SU-DHL-6 (cell line): ENCODE results near the gene FYTTD1.
A peak's percentile ranks its signal among the peaks of the same experiment; 100 is the strongest.

Experiments
- H2AFZ ChIP-seq: fragments of 200-600 bp; sonication (generic); 2 replicates; pipeline ENCODE4 v1.6.1; 2014; ENCODE audit warnings: low read depth, mild to moderate bottlenecking, moderate library complexity, mixed read lengths, antibody characterized with exemption, low read length; ENCODE audit not compliant: severe bottlenecking
- H3F3A ChIP-seq: fragments of 200-600 bp; shearing (Covaris generic); 2 replicates; pipeline ENCODE4 v1.6.0; 2016; ENCODE audit warnings: antibody characterized with exemption, mild to moderate bottlenecking; ENCODE audit not compliant: insufficient read depth
- H3K27ac ChIP-seq: fragments of 200-600 bp; sonication (generic); 2 replicates; pipeline ENCODE4 v1.5.1; 2016; ENCODE audit warnings: low read depth, mild to moderate bottlenecking, low read length, moderate library complexity, mixed read lengths
- H3K27me3 ChIP-seq: fragments of 200-600 bp; sonication (generic), shearing (Covaris generic); 2 replicates; pipeline ENCODE4 v1.6.0; 2014; ENCODE audit warnings: mild to moderate bottlenecking, low read length
- H3K36me3 ChIP-seq: fragments of 200-600 bp; sonication (generic); 2 replicates; pipeline ENCODE4 v1.6.1; 2014; ENCODE audit warnings: mild to moderate bottlenecking, low read length, mixed read lengths
- H3K4me2 ChIP-seq: fragments of 300-600, 200-600 bp; shearing (Covaris generic), sonication (generic); 2 replicates; pipeline ENCODE4 v1.6.0; 2014; ENCODE audit warnings: low read length, low read depth, mild to moderate bottlenecking; ENCODE audit not compliant: poor library complexity, severe bottlenecking
- H3K4me3 ChIP-seq: fragments of 200-600 bp; sonication (generic); 2 replicates; pipeline ENCODE4 v1.5.1; 2014; ENCODE audit warnings: antibody characterized with exemption, low read length, mild to moderate bottlenecking, mixed read lengths; ENCODE audit not compliant: insufficient read depth, poor library complexity, severe bottlenecking
- H3K79me2 ChIP-seq: fragments of 200-600 bp; sonication (generic); 2 replicates; pipeline ENCODE4 v1.6.1; 2014; ENCODE audit warnings: mild to moderate bottlenecking, low read length, moderate library complexity; ENCODE audit not compliant: insufficient read depth
- H3K9ac ChIP-seq: fragments of 200-600 bp; sonication (generic); 2 replicates; pipeline ENCODE4 v1.7.0; 2014; ENCODE audit warnings: mild to moderate bottlenecking, low read length
- H3K9me2 ChIP-seq: fragments of 200-600 bp; sonication (generic); replicated peaks from 2 replicates; pipeline ENCODE4 v1.6.1; 2014; ENCODE audit warnings: low read length; ENCODE audit not compliant: insufficient read depth
- H3K9me3 ChIP-seq: fragments of 200-600 bp; sonication (generic); 2 replicates; pipeline ENCODE4 v1.6.1; 2014; ENCODE audit warnings: low read length, mixed read lengths; ENCODE audit not compliant: insufficient read depth
- H4K20me1 ChIP-seq: fragments of 200-600 bp; sonication (generic); 2 replicates; pipeline ENCODE4 v1.6.1; 2014; ENCODE audit warnings: low read depth, mild to moderate bottlenecking, antibody characterized with exemption, low read length, moderate library complexity, mixed read lengths
- EZH2phosphoT487 ChIP-seq: fragments of 200-600 bp; sonication (generic), shearing (Covaris generic); conservative IDR thresholded peaks from 2 replicates; pipeline ENCODE4 v1.6.1; 2018; ENCODE audit warnings: mild to moderate bottlenecking, antibody characterized with exemption, low read length, moderate library complexity, mixed read lengths
- TF ChIP-seq, protein P1 (sequence below): fragments of 200-600 bp; sonication (generic); IDR thresholded peaks from one replicate; pipeline ENCODE4 v1.5.1; 2017; ENCODE audit warnings: antibody characterized with exemption, mild to moderate bottlenecking, low read length, moderate library complexity; ENCODE audit not compliant: insufficient read depth, poor library complexity, severe bottlenecking

The FYTTD1 gene

GRCh38 chr3:197746209-197746608, 3.5 kb upstream of the FYTTD1 start:
- Histone ChIP-seq H3K9me2 (no peaks in the 10 kb centered on the region), H3K4me3 (no peak overlapping the region), H4K20me1 (no peaks in the 10 kb centered on the region), H3K9me3 (no peaks in the 10 kb centered on the region), H2AFZ (no peak overlapping the region), H3K27me3 (no peaks in the 10 kb centered on the region), H3K9ac (no peak overlapping the region), H3K79me2 (no peaks in the 10 kb centered on the region), H3K36me3 (no peaks in the 10 kb centered on the region), H3K4me2 (no peak overlapping the region), H3K27ac (no peak overlapping the region), H3F3A (peaks cover 28% of the 10 kb centered on the region)
- TF ChIP-seq EZH2phosphoT487, result no peak
- TF ChIP-seq, protein P1, sequence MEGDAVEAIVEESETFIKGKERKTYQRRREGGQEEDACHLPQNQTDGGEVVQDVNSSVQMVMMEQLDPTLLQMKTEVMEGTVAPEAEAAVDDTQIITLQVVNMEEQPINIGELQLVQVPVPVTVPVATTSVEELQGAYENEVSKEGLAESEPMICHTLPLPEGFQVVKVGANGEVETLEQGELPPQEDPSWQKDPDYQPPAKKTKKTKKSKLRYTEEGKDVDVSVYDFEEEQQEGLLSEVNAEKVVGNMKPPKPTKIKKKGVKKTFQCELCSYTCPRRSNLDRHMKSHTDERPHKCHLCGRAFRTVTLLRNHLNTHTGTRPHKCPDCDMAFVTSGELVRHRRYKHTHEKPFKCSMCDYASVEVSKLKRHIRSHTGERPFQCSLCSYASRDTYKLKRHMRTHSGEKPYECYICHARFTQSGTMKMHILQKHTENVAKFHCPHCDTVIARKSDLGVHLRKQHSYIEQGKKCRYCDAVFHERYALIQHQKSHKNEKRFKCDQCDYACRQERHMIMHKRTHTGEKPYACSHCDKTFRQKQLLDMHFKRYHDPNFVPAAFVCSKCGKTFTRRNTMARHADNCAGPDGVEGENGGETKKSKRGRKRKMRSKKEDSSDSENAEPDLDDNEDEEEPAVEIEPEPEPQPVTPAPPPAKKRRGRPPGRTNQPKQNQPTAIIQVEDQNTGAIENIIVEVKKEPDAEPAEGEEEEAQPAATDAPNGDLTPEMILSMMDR, result no peak

DNA sequence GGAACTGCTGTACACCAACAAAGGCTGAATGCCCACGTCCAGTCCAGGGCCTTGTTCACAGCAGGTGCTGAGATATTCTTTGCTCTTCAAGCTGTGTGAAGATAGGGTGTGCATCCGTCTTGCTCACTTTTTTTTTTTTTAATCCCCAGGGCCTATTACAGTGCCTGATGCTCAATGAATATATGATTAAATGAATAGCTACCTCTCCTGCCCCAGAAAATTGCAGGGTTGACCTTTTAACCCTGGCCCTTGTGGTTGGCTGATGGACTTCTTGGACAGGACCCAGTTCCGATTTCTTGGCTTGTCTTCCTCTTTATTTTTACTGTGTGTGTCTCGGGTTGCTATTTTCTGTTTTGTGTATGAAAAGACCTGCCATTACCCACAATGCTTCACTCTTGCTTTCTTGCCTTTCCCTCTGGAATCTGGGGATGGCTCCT, 2.9 kb upstream of the FYTTD1 start:
- Histone ChIP-seq H3K79me2 (no peaks in the 10 kb centered on the region), H3K4me3 (no peak overlapping the region), H2AFZ (no peak overlapping the region), H3F3A (peaks cover 28% of the 10 kb centered on the region), H3K27me3 (no peaks in the 10 kb centered on the region), H4K20me1 (no peaks in the 10 kb centered on the region), H3K4me2 (no peak overlapping the region), H3K36me3 (no peaks in the 10 kb centered on the region), H3K27ac (no peak overlapping the region), H3K9ac (no peak overlapping the region), H3K9me3 (no peaks in the 10 kb centered on the region), H3K9me2 (no peaks in the 10 kb centered on the region)
- TF ChIP-seq, protein P1, result no peak
- no peak for TF ChIP-seq EZH2phosphoT487

DNA sequence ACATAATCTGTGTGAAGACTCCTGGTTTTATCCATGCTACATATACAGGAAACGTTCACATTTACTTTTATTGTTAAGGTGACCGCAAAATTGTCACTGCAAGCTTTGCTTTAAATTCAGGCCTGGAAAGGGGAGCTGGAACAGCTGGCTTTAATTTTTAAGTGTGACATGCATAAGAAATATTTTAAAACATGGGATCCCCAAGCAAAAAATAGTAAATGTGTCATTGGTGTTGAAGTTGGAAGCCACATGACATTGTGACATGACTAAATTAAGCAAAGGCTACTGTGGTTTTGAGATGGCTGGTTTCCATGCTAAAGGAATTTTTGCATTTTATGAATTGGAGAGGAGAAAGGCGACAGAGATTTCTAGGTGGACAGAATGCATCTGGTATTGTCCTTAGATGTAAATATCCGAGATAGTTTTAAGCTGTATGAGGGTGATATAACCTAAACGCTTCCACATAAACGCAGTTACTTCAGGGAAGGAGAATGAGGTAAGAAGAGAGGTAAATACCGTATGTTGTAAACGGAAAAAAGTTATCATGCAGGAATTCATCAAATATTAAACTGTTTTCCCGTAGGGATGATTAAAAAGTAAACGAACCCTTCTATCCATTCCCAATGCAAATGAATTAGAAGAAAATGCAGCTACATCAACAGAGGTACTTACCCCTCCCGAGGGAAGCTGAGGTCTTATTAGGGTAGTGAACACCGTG, 927 bp upstream of the FYTTD1 start:
- Histone ChIP-seq H2AFZ (peak overlapping the region; percentile 84), H3K9ac (peak overlapping the region; percentile 72), H3K9me2 (no peaks in the 10 kb centered on the region), H3K9me3 (no peaks in the 10 kb centered on the region), H3K4me2 (peak overlapping the region; percentile 79), H4K20me1 (peaks cover 13% of the 10 kb centered on the region; the same call in 1 of the 2 replicates), H3K4me3 (peak overlapping the region; percentile 72), H3K36me3 (no peaks in the 10 kb centered on the region), H3K79me2 (peaks cover 12% of the 10 kb centered on the region), H3K27me3 (no peaks in the 10 kb centered on the region), H3K27ac (peak overlapping the region; percentile 28), H3F3A (peaks cover 34% of the 10 kb centered on the region)
- TF ChIP-seq, protein P1, result no peak
- no peak for TF ChIP-seq EZH2phosphoT487
